Epithelial cell of esophagus (primary cell): Measurements from ENCODE around the gene ERC2.

ENCODE experiments used
- DNase-seq: peaks from one replicate; pipeline ENCODE4 v3.0.0; 2010; ENCODE audit warnings: low read depth
- H3K4me3 ChIP-seq: 2 replicates; pipeline ENCODE4 v1.5.1; 2011; ENCODE audit warnings: mild to moderate bottlenecking, low read length, control low read depth
- TF ChIP-seq, protein P1 (sequence below): IDR thresholded peaks from 2 replicates; pipeline ENCODE4 v1.5.1; 2011; ENCODE audit warnings: low read depth, mild to moderate bottlenecking, low read length, control low read depth, inconsistent platforms; ENCODE audit not compliant: insufficient read depth; ENCODE audit errors: missing control alignments

ERC2 gene

DNA sequence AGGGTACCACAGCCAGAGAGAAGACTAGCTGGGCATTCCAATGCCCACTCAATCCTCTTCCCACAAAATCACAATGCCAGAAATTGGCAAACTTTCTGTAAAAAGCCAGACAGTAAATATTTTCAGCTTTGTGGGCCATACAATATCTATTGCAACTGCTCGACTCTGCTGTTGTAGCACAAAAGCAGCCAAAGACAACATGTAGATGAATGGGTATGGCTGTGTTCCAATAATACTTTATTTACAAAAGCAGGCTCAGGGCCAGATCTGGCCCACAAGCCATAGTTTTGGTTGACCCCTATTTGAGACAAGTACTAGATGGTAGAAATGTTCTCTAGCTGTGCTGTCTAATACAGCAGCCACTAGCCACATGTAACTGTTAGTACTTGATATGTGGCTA is 330.9 kb downstream of the ERC2 start:
- DNase-seq = no peak
- no peak overlapping the region for H3K4me3 ChIP-seq
- TF ChIP-seq, protein P1, sequence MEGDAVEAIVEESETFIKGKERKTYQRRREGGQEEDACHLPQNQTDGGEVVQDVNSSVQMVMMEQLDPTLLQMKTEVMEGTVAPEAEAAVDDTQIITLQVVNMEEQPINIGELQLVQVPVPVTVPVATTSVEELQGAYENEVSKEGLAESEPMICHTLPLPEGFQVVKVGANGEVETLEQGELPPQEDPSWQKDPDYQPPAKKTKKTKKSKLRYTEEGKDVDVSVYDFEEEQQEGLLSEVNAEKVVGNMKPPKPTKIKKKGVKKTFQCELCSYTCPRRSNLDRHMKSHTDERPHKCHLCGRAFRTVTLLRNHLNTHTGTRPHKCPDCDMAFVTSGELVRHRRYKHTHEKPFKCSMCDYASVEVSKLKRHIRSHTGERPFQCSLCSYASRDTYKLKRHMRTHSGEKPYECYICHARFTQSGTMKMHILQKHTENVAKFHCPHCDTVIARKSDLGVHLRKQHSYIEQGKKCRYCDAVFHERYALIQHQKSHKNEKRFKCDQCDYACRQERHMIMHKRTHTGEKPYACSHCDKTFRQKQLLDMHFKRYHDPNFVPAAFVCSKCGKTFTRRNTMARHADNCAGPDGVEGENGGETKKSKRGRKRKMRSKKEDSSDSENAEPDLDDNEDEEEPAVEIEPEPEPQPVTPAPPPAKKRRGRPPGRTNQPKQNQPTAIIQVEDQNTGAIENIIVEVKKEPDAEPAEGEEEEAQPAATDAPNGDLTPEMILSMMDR = no peak

DNA sequence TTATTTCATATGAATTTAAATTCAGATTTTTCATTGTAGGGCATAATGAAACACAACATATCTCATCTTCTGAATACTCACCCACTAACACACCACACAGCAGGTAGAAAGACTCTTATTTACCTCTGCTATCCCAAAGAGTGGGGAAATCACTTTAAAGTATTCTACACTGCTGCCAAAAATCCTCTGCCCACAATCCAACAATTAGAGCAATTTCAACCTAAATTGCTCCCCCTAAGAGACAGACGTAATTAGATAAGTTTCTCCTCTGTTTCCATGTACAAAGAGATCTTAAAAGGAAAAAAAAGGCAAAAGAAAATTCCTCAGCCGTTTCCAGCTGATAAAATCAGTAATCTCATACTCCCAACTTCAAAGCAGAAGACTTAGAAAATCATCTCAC is 331.8 kb downstream of the ERC2 start:
- DNase-seq = no peak
- TF ChIP-seq, protein P1 = no peak
- H3K4me3 ChIP-seq = no peak overlapping the region

DNA sequence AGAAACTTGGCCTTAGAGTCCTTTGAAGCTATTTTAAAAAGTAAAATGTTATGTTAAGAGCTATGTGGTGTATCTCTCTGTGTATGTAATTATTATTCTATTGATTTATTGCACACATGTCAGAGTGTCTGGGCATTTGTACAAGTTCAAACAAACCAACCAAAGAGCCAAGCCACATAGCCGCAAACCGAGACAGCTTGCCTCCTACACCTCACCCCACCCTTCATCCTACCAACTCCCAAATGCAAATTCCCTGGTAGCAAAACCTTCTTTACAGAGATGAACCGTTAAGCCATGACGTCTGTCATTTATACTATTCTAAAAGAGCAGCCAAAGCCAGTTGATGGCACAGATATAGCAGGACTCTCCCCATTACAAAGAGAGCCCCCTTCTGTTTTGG is 332.3 kb downstream of the ERC2 start:
- DNase-seq = no peak
- TF ChIP-seq, protein P1 = no peak

DNA sequence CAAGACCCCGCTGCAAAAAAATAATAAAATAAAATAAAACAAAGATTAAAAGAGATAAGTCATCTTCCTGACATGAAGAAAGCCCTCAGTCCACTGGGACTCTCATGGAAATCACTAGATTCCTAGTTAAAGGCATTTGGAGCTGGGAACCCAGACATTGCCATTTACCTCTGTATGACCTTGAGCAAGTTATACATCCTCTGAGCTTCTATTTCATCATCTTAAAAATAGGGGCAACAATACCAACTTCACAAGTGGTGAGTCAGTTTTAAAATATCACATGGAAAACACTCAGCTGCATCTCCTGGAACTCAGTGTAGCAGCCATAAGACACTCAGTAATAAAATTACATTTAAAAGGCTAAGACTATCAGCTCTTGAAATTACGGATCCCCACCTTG is 334.8 kb downstream of the ERC2 start:
- no peak overlapping the region for H3K4me3 ChIP-seq
- TF ChIP-seq, protein P1 = no peak
- DNase-seq = peak; percentile 42

More for the DNA sequence above, 332.3 kb downstream of the ERC2 start:
- H3K4me3 ChIP-seq = no peak overlapping the region

DNA sequence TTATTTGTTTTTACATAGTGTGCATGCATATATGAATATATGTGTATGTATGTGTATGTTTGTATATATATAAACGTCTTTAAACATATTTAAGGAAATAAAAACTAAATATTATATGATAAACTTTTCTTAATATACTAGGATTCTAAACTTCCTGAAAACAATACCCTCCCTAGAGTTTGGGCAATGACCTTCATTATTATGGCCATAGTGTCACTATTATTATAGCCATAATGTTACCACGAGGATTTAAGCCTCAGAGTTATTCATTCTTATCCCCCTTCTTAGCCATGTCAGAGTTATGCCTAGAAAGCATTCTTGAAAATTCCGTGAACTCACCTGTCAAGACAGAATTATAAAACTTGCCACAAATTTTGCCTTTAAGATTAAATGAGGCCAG is 335.5 kb downstream of the ERC2 start:
- TF ChIP-seq, protein P1 = no peak
- no peak for DNase-seq
- no peak overlapping the region for H3K4me3 ChIP-seq

DNA sequence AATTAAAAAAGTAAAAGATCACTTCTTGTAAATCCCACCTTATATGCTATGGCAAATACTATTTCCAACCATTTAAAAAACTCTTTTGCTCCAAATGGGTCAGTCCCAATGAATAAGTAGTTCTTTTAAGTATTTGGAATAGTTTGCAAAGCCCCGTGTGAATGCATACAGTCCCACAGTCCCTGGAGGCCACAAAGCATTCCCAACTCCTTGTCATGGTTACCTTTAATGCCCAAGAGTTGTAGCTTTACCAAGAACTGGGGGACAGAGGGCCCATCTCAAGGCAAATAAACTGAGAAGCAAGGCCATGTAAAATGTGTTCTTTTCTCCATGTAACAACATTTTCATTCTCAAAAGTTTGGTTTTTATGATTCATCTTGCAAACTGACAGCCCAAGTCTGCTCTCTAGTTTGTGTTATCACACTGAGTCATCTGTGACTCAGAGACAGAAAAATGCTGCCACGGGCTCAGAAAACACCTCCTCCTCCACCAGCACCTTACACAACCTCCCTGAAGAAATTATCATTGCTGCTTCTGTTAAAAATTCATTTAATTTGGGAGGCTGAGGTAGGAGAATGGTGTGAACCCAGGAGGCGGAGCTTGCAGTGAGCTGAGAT is 336.2 kb downstream of the ERC2 start:
- peak; percentile 95 for DNase-seq
- TF ChIP-seq, protein P1 = no peak
- no peak overlapping the region for H3K4me3 ChIP-seq

DNA sequence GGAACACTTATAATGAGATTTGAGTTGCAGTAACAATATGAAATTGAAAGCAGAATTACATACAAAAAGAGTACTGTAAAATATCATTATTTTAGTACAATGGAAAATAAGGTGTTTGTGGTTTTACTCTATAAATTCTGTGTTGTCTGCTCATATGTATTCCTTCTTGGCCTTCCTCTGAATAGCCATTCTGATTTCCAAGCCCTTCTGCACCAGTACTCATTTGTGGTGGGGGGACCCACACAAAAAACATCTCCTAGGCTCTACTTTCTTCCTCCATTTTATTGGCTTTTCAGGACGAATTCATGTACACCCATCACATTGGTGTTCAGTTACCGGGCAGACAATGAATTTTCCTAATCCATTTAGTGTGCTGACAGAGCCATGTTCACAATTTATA is 338.2 kb downstream of the ERC2 start:
- TF ChIP-seq, protein P1 = no peak
- DNase-seq = no peak

More for the DNA sequence above, 338.2 kb downstream of the ERC2 start:
- H3K4me3 ChIP-seq = no peak overlapping the region
